Activated CD4-positive, alpha-beta T cell treated with anti-CD3 and anti-CD28 coated beads for 36 hours (primary cell): ENCODE results near the gene RAP1B. TPM values are rescaled to one million over a fixed set of nuclear protein-coding genes. Genes with fewer than 3 reads are reported as not detected.

Experiments
- ATAC-seq: fragments of 200-7000 bp; cut with Tn5 transposase; one replicate; pipeline ENCODE4 v1.10.0; 2021; ENCODE audit warnings: mild to moderate bottlenecking, moderate library complexity
- CTCF ChIA-PET: fragments of 350-600 bp; sonication (Branson Sonifier 250); formaldehyde crosslinking; loops from one replicate; lab custom pipeline; 2021; ENCODE audit warnings: antibody characterized with exemption; lab: Charles Lee
- POLR2A ChIA-PET: fragments of 350-600 bp; sonication (Branson Sonifier 250); formaldehyde crosslinking; loops from one replicate; lab custom pipeline; 2021; ENCODE audit warnings: antibody characterized with exemption, inconsistent platforms; lab: Charles Lee
- DNase-seq: peaks from one replicate; pipeline ENCODE4 v3.0.0-alpha.2; 2020
- H3K27ac Mint-ChIP-seq: one replicate; pipeline ENCODE4 v1.8.0; 2021; ENCODE audit warnings: mixed read lengths
- H3K27me3 Mint-ChIP-seq: one replicate; pipeline ENCODE4 v1.8.0; 2021; ENCODE audit warnings: mixed read lengths
- H3K36me3 Mint-ChIP-seq: one replicate; pipeline ENCODE4 v1.8.0; 2021; ENCODE audit warnings: low read depth, mixed read lengths
- H3K4me1 Mint-ChIP-seq: one replicate; pipeline ENCODE4 v1.8.0; 2021; ENCODE audit warnings: mixed read lengths
- H3K4me3 Mint-ChIP-seq: one replicate; pipeline ENCODE4 v1.8.0; 2021; ENCODE audit warnings: mild to moderate bottlenecking, moderate library complexity, mixed read lengths
- H3K9me3 Mint-ChIP-seq: one replicate; pipeline ENCODE4 v1.8.0; 2021; ENCODE audit warnings: low read depth, mixed read lengths
- intact Hi-C, 2 experiments: fragments of 100-400 bp; cut with DNase I in 1 of 2; cut with micrococcal nuclease in 1 of 2; formaldehyde crosslinking; loops; one replicate each; pipeline versions ENCODE4 v1.14.2 to v1.15.1; 2022 to 2024; cut with DNase I, micrococcal nuclease
- total RNA-seq, 2 experiments: library from RNA; stranded (reverse); gene quantifications; one replicate each; pipeline ENCODE4 v1.2.3, GENCODE V29; 2021

The RAP1B gene
- total RNA-seq, result 100 to 1,000 TPM; 174 to 242 TPM

DNA sequence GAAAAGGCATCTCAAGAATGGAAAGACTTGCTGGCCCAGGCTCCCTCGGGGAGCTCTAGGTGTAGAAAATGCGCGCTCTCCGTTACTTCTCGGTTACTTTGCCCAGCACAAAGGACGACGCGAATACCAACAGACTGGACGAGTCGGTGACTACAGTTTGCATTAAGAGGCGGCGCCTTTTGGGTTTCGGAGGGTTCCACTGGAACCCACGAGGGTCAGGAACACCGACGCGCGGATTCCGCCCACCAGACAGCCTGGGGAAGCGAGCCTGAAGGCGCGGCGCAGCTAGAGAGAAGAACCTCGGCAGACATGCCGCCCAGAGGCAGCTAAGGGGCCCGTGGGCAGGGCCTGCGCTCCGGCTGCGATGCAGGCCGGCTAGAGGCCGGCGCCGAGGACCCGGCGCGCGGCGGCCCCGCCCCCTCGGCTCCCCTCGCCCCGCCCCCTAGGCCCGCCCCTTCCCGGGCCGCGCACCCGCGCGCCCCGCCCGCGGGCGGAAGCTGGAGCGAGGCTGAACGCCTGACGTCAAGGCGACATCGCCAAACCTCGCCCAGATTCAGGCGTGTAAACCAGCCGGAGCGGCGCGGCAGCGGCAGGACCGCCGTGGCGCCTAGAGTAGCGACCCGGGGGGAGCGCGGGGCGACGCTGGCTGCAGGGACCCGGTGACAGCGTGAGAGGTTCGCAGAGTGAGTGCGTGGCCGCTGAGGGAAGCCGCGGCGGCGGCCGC lies at the start of gene RAP1B:
RAP1B (plus strand) TSS at position 530 of the 724 bp plus-strand sequence. CDS start 37,826 bp downstream, outside the sequence.
- POLR2A ChIA-PET, result interaction anchor here (0.6 to 1.5 kb wide), 8 partner anchors 11 to 975 kb away, joined by 3 to 4 read pairs (median 4); partner anchors contain the start of gene NUP107
- intact Hi-C loops, result loop anchor here (1.0 to 5.0 kb wide), 14 partner anchors 22 to 1343 kb away; partner anchors contain the start of genes MDM1 (in 2 of the 2), MDM2 (in 2 of the 2), NUP107 (in 2 of the 2) and CAND1 (in 1 of the 2)
- peak within 1 kb of the TSS; percentile 94 for H3K27ac Mint-ChIP-seq
- DNase-seq (peak; percentile 94), ATAC-seq (peak; percentile 76)
- H3K36me3 Mint-ChIP-seq, result peaks cover 36% of the 10 kb centered on the region
- peaks cover 39% of the 10 kb centered on the region for H3K4me1 Mint-ChIP-seq
- H3K4me3 Mint-ChIP-seq, result peak within 1 kb of the TSS; percentile 86
- CTCF ChIA-PET, result interaction anchor here (0.8 to 1.0 kb wide), 3 partner anchors 14 to 77 kb away, joined by 3 to 4 read pairs (median 3); no protein-coding TSS in a partner anchor
- no peaks in the 10 kb centered on the region for H3K9me3 Mint-ChIP-seq
- H3K27me3 Mint-ChIP-seq, result no peaks in the 10 kb centered on the region

DNA sequence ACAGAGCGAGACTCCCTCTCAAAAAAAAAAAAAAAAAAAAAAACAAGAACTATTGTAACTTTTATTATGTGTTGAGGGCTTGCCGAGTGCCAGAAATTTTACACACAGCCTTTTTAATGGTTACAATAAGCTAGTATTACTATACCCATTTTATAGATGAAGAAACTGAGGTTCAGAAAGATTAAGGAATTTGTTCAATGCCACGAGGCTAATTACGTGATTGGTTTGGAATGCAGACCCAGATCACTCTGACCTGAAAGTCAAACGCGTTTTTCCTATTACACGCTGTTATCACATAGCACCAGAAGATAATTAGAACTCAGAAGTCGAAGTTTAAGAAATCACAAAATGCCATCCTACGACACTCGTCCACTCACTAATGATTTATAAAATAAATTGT lies 48.9 kb upstream of the RAP1B start:
- Mint-ChIP-seq H3K36me3 (no peaks in the 10 kb centered on the region), H3K4me1 (peaks cover 41% of the 10 kb centered on the region), H3K4me3 (no peak overlapping the region), H3K9me3 (no peaks in the 10 kb centered on the region), H3K27ac (no peak overlapping the region), H3K27me3 (no peaks in the 10 kb centered on the region)
- POLR2A ChIA-PET, result interaction anchor here (0.6 kb wide), 1 partner anchor 96 kb away, joined by 4 read pairs; no protein-coding TSS in a partner anchor
- DNase-seq (no peak), ATAC-seq (no peak)
- CTCF ChIA-PET, result no interaction called here
- intact Hi-C loops, result no loop called here

- Mint-ChIP-seq H3K4me1 (peaks cover 30% of the 10 kb centered on the region), H3K27ac (peak overlapping the region; percentile 16), H3K9me3 (no peaks in the 10 kb centered on the region), H3K4me3 (no peak overlapping the region), H3K27me3 (no peaks in the 10 kb centered on the region), H3K36me3 (no peaks in the 10 kb centered on the region)
- DNase-seq, result no peak
- CTCF ChIA-PET, result interaction anchor here (2.1 kb wide), 1 partner anchor 15 kb away, joined by 7 read pairs; no protein-coding TSS in a partner anchor
- intact Hi-C loops, result no loop called here
- no peak for ATAC-seq
- POLR2A ChIA-PET, result interaction anchor here (1.0 kb wide), 1 partner anchor 112 kb away, joined by 6 read pairs; no protein-coding TSS in a partner anchor
Observed at GRCh38 chr12:68564166-68564565, 46.5 kb upstream of the RAP1B start.

DNA sequence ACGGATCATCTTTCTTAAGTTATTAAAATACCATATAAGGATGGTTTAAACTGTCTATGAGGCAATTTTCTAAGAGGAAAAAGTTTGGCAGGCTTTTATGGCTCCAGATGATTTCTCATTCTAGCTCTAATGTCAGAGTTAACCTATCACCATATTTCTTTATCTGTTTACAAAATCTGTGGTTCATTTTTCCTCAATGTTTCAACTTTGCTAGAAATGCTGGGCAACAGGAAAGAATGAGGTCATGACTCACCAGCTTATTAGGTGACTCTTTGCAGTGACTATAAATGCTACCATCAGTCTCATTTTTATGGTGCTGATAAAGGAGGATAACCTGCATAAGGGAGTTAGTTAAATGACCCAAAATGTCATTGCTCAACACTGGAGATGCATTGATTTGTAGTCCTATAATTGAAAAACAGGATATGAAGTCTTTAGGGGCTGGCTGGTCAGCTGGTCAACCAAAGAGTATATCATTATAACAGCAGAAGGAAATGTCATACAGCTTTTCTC lies 45.3 kb upstream of the RAP1B start:
- no peaks in the 10 kb centered on the region for H3K9me3 Mint-ChIP-seq
- DNase-seq (no peak), ATAC-seq (peak; percentile 90)
- H3K4me3 Mint-ChIP-seq, result no peak overlapping the region
- H3K4me1 Mint-ChIP-seq, result peaks cover 20% of the 10 kb centered on the region
- intact Hi-C loops, result no loop called here
- ChIA-PET CTCF (interaction anchor here (1.3 kb wide), 1 partner anchor 22 kb away, joined by 3 read pairs; no protein-coding TSS in a partner anchor), POLR2A (interaction anchor here (1.0 kb wide), 1 partner anchor 113 kb away, joined by 6 read pairs; no protein-coding TSS in a partner anchor)
- H3K27ac Mint-ChIP-seq, result no peak overlapping the region
- H3K36me3 Mint-ChIP-seq, result no peaks in the 10 kb centered on the region
- no peaks in the 10 kb centered on the region for H3K27me3 Mint-ChIP-seq

- Mint-ChIP-seq H3K9me3 (no peaks in the 10 kb centered on the region), H3K27me3 (no peaks in the 10 kb centered on the region), H3K4me1 (peaks cover 31% of the 10 kb centered on the region), H3K36me3 (no peaks in the 10 kb centered on the region), H3K27ac (peak overlapping the region; percentile 17), H3K4me3 (no peak overlapping the region)
- intact Hi-C loops, result no loop called here
- ChIA-PET POLR2A (no interaction called here), CTCF (interaction anchor here (1.2 kb wide), 1 partner anchor 8 kb away, joined by 3 read pairs; no protein-coding TSS in a partner anchor)
- no peak for DNase-seq
- no peak for ATAC-seq
Observed at GRCh38 chr12:68568922-68569569, 41.7 kb upstream of the RAP1B start.

GRCh38 chr12:68572661-68573060 lies 38.0 kb upstream of the RAP1B start:
- Mint-ChIP-seq H3K27ac (no peak overlapping the region), H3K27me3 (no peaks in the 10 kb centered on the region), H3K4me3 (no peak overlapping the region), H3K4me1 (peaks cover 20% of the 10 kb centered on the region), H3K36me3 (no peaks in the 10 kb centered on the region), H3K9me3 (no peaks in the 10 kb centered on the region)
- intact Hi-C loops, result no loop called here
- no peak for ATAC-seq
- no peak for DNase-seq
- CTCF ChIA-PET, result interaction anchor here (0.5 to 1.4 kb wide), 3 partner anchors 9 to 349 kb away, joined by 3 to 4 read pairs (median 3); no protein-coding TSS in a partner anchor
- POLR2A ChIA-PET, result no interaction called here

- Mint-ChIP-seq H3K27ac (no peak overlapping the region), H3K36me3 (no peaks in the 10 kb centered on the region), H3K27me3 (no peaks in the 10 kb centered on the region), H3K9me3 (no peaks in the 10 kb centered on the region), H3K4me3 (no peak overlapping the region), H3K4me1 (peaks cover 27% of the 10 kb centered on the region)
- CTCF ChIA-PET, result interaction anchor here (1.2 to 1.4 kb wide), 2 partner anchors 9 to 15 kb away, joined by 3 to 4 read pairs; no protein-coding TSS in a partner anchor
- DNase-seq, result no peak
- intact Hi-C loops, result no loop called here
- no peak for ATAC-seq
- POLR2A ChIA-PET, result no interaction called here
Observed at GRCh38 chr12:68573406-68573805, 37.3 kb upstream of the RAP1B start.

DNA sequence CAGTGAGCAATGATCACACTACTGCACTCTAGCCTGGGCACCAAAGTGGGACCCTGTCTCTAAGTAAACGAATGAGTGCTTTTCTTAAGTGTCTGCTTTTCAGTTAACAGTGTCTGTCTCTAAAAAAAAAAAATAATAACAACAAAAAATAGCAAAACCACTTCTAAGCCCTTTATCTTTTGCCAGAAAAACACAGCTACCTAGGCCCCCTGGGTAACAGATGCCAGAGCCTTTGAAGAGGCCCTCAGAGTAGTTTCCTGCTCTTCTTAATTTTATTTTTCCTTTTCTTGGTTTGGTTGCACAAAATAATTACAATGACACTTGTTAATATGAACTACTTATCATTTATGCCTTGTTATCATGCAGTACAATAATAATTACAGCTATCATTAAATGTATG lies 32.8 kb upstream of the RAP1B start:
- CTCF ChIA-PET, result interaction anchor here (0.7 to 2.4 kb wide), 4 partner anchors 9 to 43 kb away, joined by 3 to 7 read pairs (median 4); no protein-coding TSS in a partner anchor
- intact Hi-C loops, result loop anchor here in 1 of 2 experiments (5.0 kb wide), 1 partner anchor 126 kb away; no protein-coding TSS in a partner anchor
- no peaks in the 10 kb centered on the region for H3K36me3 Mint-ChIP-seq

DNA sequence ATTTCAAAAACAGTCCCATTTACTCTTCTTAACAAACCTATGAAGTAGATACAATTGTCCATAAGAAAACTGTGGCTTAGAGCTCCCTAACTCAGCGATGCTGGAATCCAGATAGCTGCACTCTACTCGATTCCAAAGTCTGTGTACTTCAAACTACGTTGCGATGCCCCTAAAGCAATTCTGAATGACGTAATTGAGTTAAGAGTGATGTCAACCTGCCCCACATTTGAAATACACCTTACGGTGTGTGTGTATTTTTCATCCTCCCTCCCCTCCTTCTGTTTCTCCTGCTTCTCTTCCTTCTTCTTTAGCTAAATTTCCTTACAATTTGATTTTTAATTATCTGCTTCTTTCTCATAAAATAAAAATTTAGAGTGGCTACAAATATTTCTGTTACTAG lies 31.9 kb upstream of the RAP1B start:
- ChIA-PET POLR2A (no interaction called here), CTCF (interaction anchor here (0.6 to 2.4 kb wide), 3 partner anchors 8 to 88 kb away, joined by 3 to 7 read pairs (median 6); no protein-coding TSS in a partner anchor)
- ATAC-seq (no peak), DNase-seq (no peak)
- peaks cover 30% of the 10 kb centered on the region for H3K4me1 Mint-ChIP-seq
- H3K9me3 Mint-ChIP-seq, result no peaks in the 10 kb centered on the region
- intact Hi-C loops, result loop anchor here in 1 of 2 experiments (5.0 kb wide), 1 partner anchor 126 kb away; no protein-coding TSS in a partner anchor
- H3K36me3 Mint-ChIP-seq, result no peaks in the 10 kb centered on the region
- no peak overlapping the region for H3K27ac Mint-ChIP-seq
- H3K27me3 Mint-ChIP-seq, result no peaks in the 10 kb centered on the region
- H3K4me3 Mint-ChIP-seq, result no peak overlapping the region

More for the DNA sequence above, 32.8 kb upstream of the RAP1B start:
- POLR2A ChIA-PET, result no interaction called here
- no peak overlapping the region for H3K27ac Mint-ChIP-seq
- H3K4me3 Mint-ChIP-seq, result no peak overlapping the region
- no peak for ATAC-seq
- no peaks in the 10 kb centered on the region for H3K9me3 Mint-ChIP-seq
- H3K27me3 Mint-ChIP-seq, result no peaks in the 10 kb centered on the region
- no peak for DNase-seq
- peaks cover 27% of the 10 kb centered on the region for H3K4me1 Mint-ChIP-seq

DNA sequence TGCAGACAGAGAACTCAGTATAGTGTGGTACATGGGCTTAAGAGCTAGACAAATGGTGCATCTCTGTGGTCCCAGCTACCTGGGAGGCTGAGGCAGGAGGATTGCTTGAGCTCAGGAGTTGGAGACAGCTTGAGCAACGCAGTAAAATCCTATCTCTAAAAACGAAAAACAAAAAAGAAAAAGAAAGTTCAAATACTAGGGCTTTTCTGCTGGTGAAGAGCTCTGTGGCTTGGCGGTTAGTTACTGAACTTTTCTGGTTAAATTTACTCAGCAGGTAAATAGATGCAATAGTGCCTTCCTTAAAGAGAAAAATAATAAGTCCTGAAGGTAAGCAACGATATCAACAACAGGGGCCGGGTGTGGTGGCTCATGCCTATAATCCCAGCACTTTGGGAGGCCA lies 31.4 kb upstream of the RAP1B start:
- ChIA-PET POLR2A (interaction anchor here (0.6 kb wide), 1 partner anchor 148 kb away, joined by 4 read pairs; no protein-coding TSS in a partner anchor), CTCF (interaction anchor here (1.9 to 2.4 kb wide), 2 partner anchors 8 to 16 kb away, joined by 6 to 7 read pairs; no protein-coding TSS in a partner anchor)
- no peaks in the 10 kb centered on the region for H3K9me3 Mint-ChIP-seq
- intact Hi-C loops, result loop anchor here in 1 of 2 experiments (5.0 kb wide), 1 partner anchor 127 kb away; no protein-coding TSS in a partner anchor
- no peaks in the 10 kb centered on the region for H3K27me3 Mint-ChIP-seq
- no peaks in the 10 kb centered on the region for H3K36me3 Mint-ChIP-seq
- peak overlapping the region; percentile 6 for H3K4me3 Mint-ChIP-seq
- peak overlapping the region; percentile 33 for H3K27ac Mint-ChIP-seq
- DNase-seq (peak; percentile 19), ATAC-seq (peak; percentile 58)
- peaks cover 32% of the 10 kb centered on the region for H3K4me1 Mint-ChIP-seq
